ENCODE data around the gene SPATA46.

GRCh38 chr1:162367772-162368171 lies 8.9 kb downstream of the SPATA46 start:
- TF ChIP-seq RAD21 (IDR thresholded peaks at IDR 0.05; ENCODE audit: low read length) (no peak), MAX (IDR thresholded peaks at IDR 0.05; ENCODE audit: low read depth) (no peak), CTCF (IDR thresholded peaks at IDR 0.05) (no peak), ZBTB33 (IDR thresholded peaks at IDR 0.05; ENCODE audit: borderline replicate concordance, low read depth) (no peak), SIN3A (IDR thresholded peaks at IDR 0.05; ENCODE audit: borderline replicate concordance, low read depth, low read length) (no peak), USF2 (IDR thresholded peaks at IDR 0.05; ENCODE audit: borderline replicate concordance, low read depth, low read length) (no peak), EP300 (IDR thresholded peaks at IDR 0.05; ENCODE audit: borderline replicate concordance in 1 of 2, low read depth in 1 of 2, low read length in 1 of 2) (no peak), EZH2phosphoT487 (IDR thresholded peaks at IDR 0.05; ENCODE audit: borderline replicate concordance, low read depth) (no peak), TEAD4 (IDR thresholded peaks at IDR 0.05; ENCODE audit: borderline replicate concordance, insufficient read depth) (no peak), PBX3 (IDR thresholded peaks at IDR 0.05) (no peak), ELF1 (IDR thresholded peaks at IDR 0.05) (no peak), RCOR1 (IDR thresholded peaks at IDR 0.05; ENCODE audit: low read length) (no peak), TAF1 (IDR thresholded peaks at IDR 0.05; ENCODE audit: borderline replicate concordance, low read depth, low read length) (no peak)
